Dermis lymphatic vessel endothelial cell (primary cell): ENCODE data around the gene OR4C46. TPM values are rescaled to one million over a fixed set of nuclear protein-coding genes. Genes with fewer than 3 reads are reported as not detected.

Experiments
- total RNA-seq: library from RNA; depleted of rRNA; stranded (reverse); fragments of >200 nt; gene quantifications from 2 replicates; pipeline ENCODE4 v1.2.1, GENCODE V29; 2014

Gene OR4C46
- not detected in 2 replicates for total RNA-seq

DNA sequence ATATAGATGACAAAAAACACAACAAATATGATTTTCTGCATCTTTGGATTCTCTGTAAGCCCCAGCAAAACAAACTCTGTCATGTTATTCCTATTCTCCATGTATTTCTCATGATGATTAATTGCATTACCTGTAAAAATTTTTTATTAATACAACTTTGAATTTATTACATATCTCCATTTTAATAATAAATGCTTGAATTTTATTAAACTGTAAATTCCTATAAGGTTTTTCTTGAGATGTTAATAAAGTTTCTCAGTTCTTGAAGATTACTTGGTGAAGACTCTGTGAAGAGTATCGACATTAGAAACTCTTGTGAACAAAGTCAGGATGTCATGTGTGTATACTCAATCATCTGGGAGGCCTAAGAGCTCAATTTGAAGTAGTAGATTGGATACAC, at the start of gene OR4C46:
Gene OR4C46 (minus strand): TSS at position 101 of the 400 bp plus-strand sequence. CDS start 0 bp downstream, at position 101.

Other genes with a start within 250 kb of the OR4C46 start
- gene OR4A5, start 102.8 kb upstream of the OR4C46 start, total RNA-seq: not detected in 2 replicates